Panc1 (cell line): ENCODE results near the gene PCSK5. TPM values are rescaled to one million over a fixed set of nuclear protein-coding genes. Genes with fewer than 3 reads are reported as not detected.

Source experiments
- ATAC-seq: fragments of 200-7000 bp; cut with Tn5 transposase; 2 replicates; pipeline ENCODE4 v1.9.1; 2020; ENCODE audit warnings: mild to moderate bottlenecking, moderate library complexity
- BruUV-seq: library from RNA; stranded (reverse); fragments of 400-500 nt; replicated peaks from 2 replicates; lab custom pipeline; 2021; lab: Mats Ljungman, UMichigan
- CTCF ChIA-PET: fragments of 300-600 bp; sonication (Branson Sonifier 250); formaldehyde crosslinking; loops from one replicate; lab custom pipeline; 2022; ENCODE audit warnings: antibody characterized with exemption; lab: Charles Lee
- POLR2A ChIA-PET: fragments of 300-600 bp; sonication (Branson Sonifier 250); formaldehyde crosslinking; loops from one replicate; lab custom pipeline; 2022; ENCODE audit warnings: antibody characterized with exemption; lab: Charles Lee
- DNase-seq: peaks from one replicate; pipeline ENCODE4 v3.0.0-alpha.2; 2010; ENCODE audit warnings: low read depth, low spot score
- H3K27ac ChIP-seq: 2 replicates; pipeline ENCODE4 v1.5.1; 2011; ENCODE audit warnings: mild to moderate bottlenecking, low read length, inconsistent platforms
- H3K27me3 ChIP-seq: fragments of 200-500 bp; sonication (Bioruptor generic); 2 replicates; pipeline ENCODE4 v1.6.0; 2014; ENCODE audit warnings: low read length, inconsistent platforms; ENCODE audit not compliant: control insufficient read depth, insufficient read depth
- H3K36me3 ChIP-seq: fragments of 200-500 bp; sonication (Bioruptor generic); 2 replicates; pipeline ENCODE4 v1.5.1; 2014; ENCODE audit warnings: inconsistent platforms, mild to moderate bottlenecking, low read length, moderate library complexity; ENCODE audit not compliant: control insufficient read depth, insufficient read depth
- H3K4me1 ChIP-seq: 2 replicates; pipeline ENCODE4 v1.5.1; 2011; ENCODE audit warnings: inconsistent platforms, mild to moderate bottlenecking, low read length, moderate library complexity; ENCODE audit not compliant: control insufficient read depth, insufficient read depth
- H3K4me3 ChIP-seq, 2 experiments: 2 replicates each; pipeline ENCODE4 v1.5.1; 2011 to 2012; ENCODE audit warnings: low read depth in 2 of 2, low read length in 2 of 2, mild to moderate bottlenecking in 2 of 2, inconsistent platforms in 1 of 2, moderate library complexity in 1 of 2
- H3K9me3 ChIP-seq: fragments of 200-500 bp; sonication (Bioruptor generic); 2 replicates; pipeline ENCODE4 v1.5.1; 2014; ENCODE audit warnings: low read depth, mild to moderate bottlenecking, inconsistent platforms, low read length, moderate library complexity; ENCODE audit not compliant: control insufficient read depth, insufficient read depth
- POLR2AphosphoS5 ChIP-seq: IDR thresholded peaks from 2 replicates; pipeline ENCODE4 v1.6.1; 2012; ENCODE audit warnings: mild to moderate bottlenecking, low read depth, low read length, moderate library complexity
- SIN3A ChIP-seq: IDR thresholded peaks from 2 replicates; pipeline ENCODE4 v1.6.1; 2012; ENCODE audit warnings: low read depth, mild to moderate bottlenecking, low read length, moderate library complexity, borderline replicate concordance; ENCODE audit not compliant: insufficient read depth
- TCF7L2 ChIP-seq: IDR thresholded peaks from 2 replicates; pipeline ENCODE4 v1.6.1; 2011; ENCODE audit warnings: mild to moderate bottlenecking, low read depth, low read length, inconsistent platforms
- in situ Hi-C: cut with HindIII; loops from 2 replicates; pipeline ENCODE4 v1.10.0; 2016; ENCODE audit warnings: low sequenced_read_pairs, low pct_unique_long_range_greater_than_20kb
- intact Hi-C: fragments of 100-400 bp; cut with micrococcal nuclease; formaldehyde crosslinking; loops from one replicate; pipeline ENCODE4 v1.10.0; 2022; ENCODE audit not compliant: unreplicated experiment
- total RNA-seq: library from RNA; stranded (reverse); gene quantifications from one replicate; pipeline ENCODE4 v1.2.1, GENCODE V29; 2021; ENCODE audit not compliant: unreplicated experiment
- TF ChIP-seq, protein P1 (sequence below): fragments of 450-650 bp; IDR thresholded peaks from 2 replicates; pipeline ENCODE4 v1.5.1; 2017; ENCODE audit warnings: mild to moderate bottlenecking
- TF ChIP-seq, protein P2 (sequence below), 2 experiments: IDR thresholded peaks; 2 replicates each; pipeline ENCODE4 v1.6.1; 2011 to 2012; ENCODE audit warnings: low read depth in 2 of 2, control low read depth in 1 of 2, low read length in 1 of 2, mild to moderate bottlenecking in 1 of 2, moderate library complexity in 1 of 2; ENCODE audit not compliant: insufficient read depth in 1 of 2

The PCSK5 gene
- total RNA-seq, 1 experiment from 2014 or later, result 0.21 TPM

DNA sequence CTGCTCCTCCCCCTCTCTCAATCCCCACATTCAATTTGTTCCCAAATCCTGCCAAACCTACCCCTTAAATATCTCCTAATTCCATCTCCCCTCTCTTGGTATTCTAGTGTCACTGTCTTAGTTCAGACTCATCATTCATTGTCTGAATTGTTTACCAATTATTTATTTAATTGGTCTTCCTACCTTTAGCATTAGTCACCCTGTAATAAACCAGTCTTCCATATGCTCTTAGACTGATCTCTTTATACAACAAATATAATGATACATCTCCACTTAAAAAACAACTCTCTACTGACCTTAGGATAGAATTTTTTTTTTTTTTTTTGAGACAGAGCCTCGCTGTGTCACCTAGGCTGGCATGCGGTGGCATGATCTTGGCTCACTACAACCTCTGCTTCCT is 452.4 kb downstream of the PCSK5 start:
- TF ChIP-seq SIN3A, result no peak
- no peak for TF ChIP-seq TCF7L2
- no peak for TF ChIP-seq POLR2AphosphoS5
- TF ChIP-seq, protein P1, sequence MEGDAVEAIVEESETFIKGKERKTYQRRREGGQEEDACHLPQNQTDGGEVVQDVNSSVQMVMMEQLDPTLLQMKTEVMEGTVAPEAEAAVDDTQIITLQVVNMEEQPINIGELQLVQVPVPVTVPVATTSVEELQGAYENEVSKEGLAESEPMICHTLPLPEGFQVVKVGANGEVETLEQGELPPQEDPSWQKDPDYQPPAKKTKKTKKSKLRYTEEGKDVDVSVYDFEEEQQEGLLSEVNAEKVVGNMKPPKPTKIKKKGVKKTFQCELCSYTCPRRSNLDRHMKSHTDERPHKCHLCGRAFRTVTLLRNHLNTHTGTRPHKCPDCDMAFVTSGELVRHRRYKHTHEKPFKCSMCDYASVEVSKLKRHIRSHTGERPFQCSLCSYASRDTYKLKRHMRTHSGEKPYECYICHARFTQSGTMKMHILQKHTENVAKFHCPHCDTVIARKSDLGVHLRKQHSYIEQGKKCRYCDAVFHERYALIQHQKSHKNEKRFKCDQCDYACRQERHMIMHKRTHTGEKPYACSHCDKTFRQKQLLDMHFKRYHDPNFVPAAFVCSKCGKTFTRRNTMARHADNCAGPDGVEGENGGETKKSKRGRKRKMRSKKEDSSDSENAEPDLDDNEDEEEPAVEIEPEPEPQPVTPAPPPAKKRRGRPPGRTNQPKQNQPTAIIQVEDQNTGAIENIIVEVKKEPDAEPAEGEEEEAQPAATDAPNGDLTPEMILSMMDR, result no peak
- TF ChIP-seq, protein P2, sequence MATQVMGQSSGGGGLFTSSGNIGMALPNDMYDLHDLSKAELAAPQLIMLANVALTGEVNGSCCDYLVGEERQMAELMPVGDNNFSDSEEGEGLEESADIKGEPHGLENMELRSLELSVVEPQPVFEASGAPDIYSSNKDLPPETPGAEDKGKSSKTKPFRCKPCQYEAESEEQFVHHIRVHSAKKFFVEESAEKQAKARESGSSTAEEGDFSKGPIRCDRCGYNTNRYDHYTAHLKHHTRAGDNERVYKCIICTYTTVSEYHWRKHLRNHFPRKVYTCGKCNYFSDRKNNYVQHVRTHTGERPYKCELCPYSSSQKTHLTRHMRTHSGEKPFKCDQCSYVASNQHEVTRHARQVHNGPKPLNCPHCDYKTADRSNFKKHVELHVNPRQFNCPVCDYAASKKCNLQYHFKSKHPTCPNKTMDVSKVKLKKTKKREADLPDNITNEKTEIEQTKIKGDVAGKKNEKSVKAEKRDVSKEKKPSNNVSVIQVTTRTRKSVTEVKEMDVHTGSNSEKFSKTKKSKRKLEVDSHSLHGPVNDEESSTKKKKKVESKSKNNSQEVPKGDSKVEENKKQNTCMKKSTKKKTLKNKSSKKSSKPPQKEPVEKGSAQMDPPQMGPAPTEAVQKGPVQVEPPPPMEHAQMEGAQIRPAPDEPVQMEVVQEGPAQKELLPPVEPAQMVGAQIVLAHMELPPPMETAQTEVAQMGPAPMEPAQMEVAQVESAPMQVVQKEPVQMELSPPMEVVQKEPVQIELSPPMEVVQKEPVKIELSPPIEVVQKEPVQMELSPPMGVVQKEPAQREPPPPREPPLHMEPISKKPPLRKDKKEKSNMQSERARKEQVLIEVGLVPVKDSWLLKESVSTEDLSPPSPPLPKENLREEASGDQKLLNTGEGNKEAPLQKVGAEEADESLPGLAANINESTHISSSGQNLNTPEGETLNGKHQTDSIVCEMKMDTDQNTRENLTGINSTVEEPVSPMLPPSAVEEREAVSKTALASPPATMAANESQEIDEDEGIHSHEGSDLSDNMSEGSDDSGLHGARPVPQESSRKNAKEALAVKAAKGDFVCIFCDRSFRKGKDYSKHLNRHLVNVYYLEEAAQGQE (IDR thresholded peaks at IDR 0.05; ENCODE audit: insufficient read depth in 1 of 2, low read depth in 2 of 2, low read length in 1 of 2), result no peak
- BruUV-seq, result no TSS peak
- no peak overlapping the region for H3K27ac ChIP-seq
- POLR2A ChIA-PET, result interaction anchor here (0.6 kb wide), 1 partner anchor 381 kb away, joined by 4 read pairs; no protein-coding TSS in a partner anchor
- CTCF ChIA-PET, result no interaction called here
- H3K4me1 ChIP-seq, result no peaks in the 10 kb centered on the region
- in situ Hi-C loops, result no loop called here
- DNase-seq (no peak), ATAC-seq (no peak)
- H3K27me3 ChIP-seq, result no peaks in the 10 kb centered on the region
- H3K4me3 ChIP-seq, result no peak overlapping the region
- no peaks in the 10 kb centered on the region for H3K36me3 ChIP-seq
- no peaks in the 10 kb centered on the region for H3K9me3 ChIP-seq
- intact Hi-C loops, result no loop called here

DNA sequence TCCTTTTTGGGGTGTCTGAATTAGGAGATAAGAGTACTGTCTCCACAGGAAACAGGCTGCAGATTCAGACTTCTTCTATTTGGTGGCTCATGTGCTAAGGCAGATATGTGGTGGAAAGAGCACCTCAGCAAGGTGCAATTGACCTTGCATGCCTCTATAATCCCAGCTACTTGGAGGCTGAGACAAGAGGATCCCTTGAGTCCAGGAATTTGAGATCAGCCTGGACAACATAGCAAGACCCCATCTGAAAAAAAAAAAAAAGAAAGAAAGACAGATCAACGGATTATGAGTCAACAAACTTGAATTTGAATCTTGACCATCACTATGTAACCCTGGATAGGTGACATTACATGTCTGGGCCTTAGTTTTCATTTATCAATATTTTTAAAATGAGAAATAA is 459.4 kb downstream of the PCSK5 start:
- TF ChIP-seq, protein P2 (IDR thresholded peaks at IDR 0.05; ENCODE audit: insufficient read depth in 1 of 2, low read depth in 2 of 2, low read length in 1 of 2), result no peak
- TF ChIP-seq TCF7L2 (no peak), POLR2AphosphoS5 (no peak), SIN3A (no peak)
- TF ChIP-seq, protein P1, result no peak

More for the DNA sequence above, 459.4 kb downstream of the PCSK5 start:
- CTCF ChIA-PET, result interaction anchor here (0.7 kb wide), 1 partner anchor 1670 kb away, joined by 7 read pairs; no protein-coding TSS in a partner anchor
- BruUV-seq, result no TSS peak
- no peak overlapping the region for H3K4me3 ChIP-seq
- H3K9me3 ChIP-seq, result no peaks in the 10 kb centered on the region
- intact Hi-C loops (no loop called here), in situ Hi-C loops (no loop called here)
- no peaks in the 10 kb centered on the region for H3K4me1 ChIP-seq
- H3K27ac ChIP-seq, result no peak overlapping the region
- no peak for DNase-seq
- POLR2A ChIA-PET, result no interaction called here
- no peak for ATAC-seq
- H3K36me3 ChIP-seq, result no peaks in the 10 kb centered on the region
- no peaks in the 10 kb centered on the region for H3K27me3 ChIP-seq
